Measurements from ENCODE around the gene ZBTB42. TPM values are rescaled to one million over a fixed set of nuclear protein-coding genes. Genes with fewer than 3 reads are reported as not detected.
A peak's percentile ranks its signal among the peaks of the same experiment; 100 is the strongest.

The ZBTB42 gene
- total and polyA plus RNA-seq, 2 of the 13 experiments (the other 11 are each of a cell fraction or from before 2014, with no cell fraction given) = 2.8 to 4.2 TPM

- TF ChIP-seq ZBTB38 (CRISPR knock-in tag; IDR thresholded peaks at IDR 0.05) = peak; percentile 78; the same call in 1 of the 2 replicates
- TF ChIP-seq, protein P1, sequence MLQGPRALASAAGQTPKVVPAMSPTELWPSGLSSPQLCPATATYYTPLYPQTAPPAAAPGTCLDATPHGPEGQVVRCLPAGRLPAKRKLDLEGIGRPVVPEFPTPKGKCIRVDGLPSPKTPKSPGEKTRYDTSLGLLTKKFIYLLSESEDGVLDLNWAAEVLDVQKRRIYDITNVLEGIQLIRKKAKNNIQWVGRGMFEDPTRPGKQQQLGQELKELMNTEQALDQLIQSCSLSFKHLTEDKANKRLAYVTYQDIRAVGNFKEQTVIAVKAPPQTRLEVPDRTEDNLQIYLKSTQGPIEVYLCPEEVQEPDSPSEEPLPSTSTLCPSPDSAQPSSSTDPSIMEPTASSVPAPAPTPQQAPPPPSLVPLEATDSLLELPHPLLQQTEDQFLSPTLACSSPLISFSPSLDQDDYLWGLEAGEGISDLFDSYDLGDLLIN (CRISPR knock-in tag; IDR thresholded peaks at IDR 0.05; ENCODE audit: borderline replicate concordance) = no peak
- no peak; the same call in 1 of the 2 replicates for TF ChIP-seq RELA (CRISPR knock-in tag; IDR thresholded peaks at IDR 0.05)
- no peak for TF ChIP-seq IKZF1 (IDR thresholded peaks at IDR 0.05)
- no peak for TF ChIP-seq ZNF879 (CRISPR knock-in tag; IDR thresholded peaks at IDR 0.05)
- no peak for TF ChIP-seq SRSF9 (IDR thresholded peaks at IDR 0.05; ENCODE audit: borderline replicate concordance, insufficient read depth, low read depth, low read length, poor library complexity, severe bottlenecking)
- peak; percentile 56 for TF ChIP-seq SRY (CRISPR knock-in tag; IDR thresholded peaks at IDR 0.05)
- peak; percentile 92 for TF ChIP-seq ZFX (CRISPR knock-in tag; IDR thresholded peaks at IDR 0.05; ENCODE audit: low read depth)
- TF ChIP-seq ZNF570 (CRISPR knock-in tag; IDR thresholded peaks at IDR 0.05; ENCODE audit: borderline replicate concordance) = no peak
- peak; percentile 78 for TF ChIP-seq BORCS8-MEF2B (CRISPR knock-in tag; IDR thresholded peaks at IDR 0.05)
- TF ChIP-seq PAF1 (CRISPR knock-in tag; IDR thresholded peaks at IDR 0.05) = no peak
- no peak for TF ChIP-seq SMAD3 (CRISPR knock-in tag; IDR thresholded peaks at IDR 0.05)
- TF ChIP-seq THAP11 (CRISPR knock-in tag; IDR thresholded peaks at IDR 0.05) = no peak
- no peak for TF ChIP-seq ZNF7 (CRISPR knock-in tag; IDR thresholded peaks at IDR 0.05)
- TF ChIP-seq, protein P2, sequence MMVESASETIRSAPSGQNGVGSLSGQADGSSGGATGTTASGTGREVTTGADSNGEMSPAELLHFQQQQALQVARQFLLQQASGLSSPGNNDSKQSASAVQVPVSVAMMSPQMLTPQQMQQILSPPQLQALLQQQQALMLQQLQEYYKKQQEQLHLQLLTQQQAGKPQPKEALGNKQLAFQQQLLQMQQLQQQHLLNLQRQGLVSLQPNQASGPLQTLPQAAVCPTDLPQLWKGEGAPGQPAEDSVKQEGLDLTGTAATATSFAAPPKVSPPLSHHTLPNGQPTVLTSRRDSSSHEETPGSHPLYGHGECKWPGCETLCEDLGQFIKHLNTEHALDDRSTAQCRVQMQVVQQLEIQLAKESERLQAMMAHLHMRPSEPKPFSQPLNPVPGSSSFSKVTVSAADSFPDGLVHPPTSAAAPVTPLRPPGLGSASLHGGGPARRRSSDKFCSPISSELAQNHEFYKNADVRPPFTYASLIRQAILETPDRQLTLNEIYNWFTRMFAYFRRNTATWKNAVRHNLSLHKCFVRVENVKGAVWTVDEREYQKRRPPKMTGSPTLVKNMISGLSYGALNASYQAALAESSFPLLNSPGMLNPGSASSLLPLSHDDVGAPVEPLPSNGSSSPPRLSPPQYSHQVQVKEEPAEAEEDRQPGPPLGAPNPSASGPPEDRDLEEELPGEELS (CRISPR knock-in tag; IDR thresholded peaks at IDR 0.05) = no peak
- no peak for TF ChIP-seq HOXA9 (CRISPR knock-in tag; IDR thresholded peaks at IDR 0.05; ENCODE audit: borderline replicate concordance)
- TF ChIP-seq, protein P3, sequence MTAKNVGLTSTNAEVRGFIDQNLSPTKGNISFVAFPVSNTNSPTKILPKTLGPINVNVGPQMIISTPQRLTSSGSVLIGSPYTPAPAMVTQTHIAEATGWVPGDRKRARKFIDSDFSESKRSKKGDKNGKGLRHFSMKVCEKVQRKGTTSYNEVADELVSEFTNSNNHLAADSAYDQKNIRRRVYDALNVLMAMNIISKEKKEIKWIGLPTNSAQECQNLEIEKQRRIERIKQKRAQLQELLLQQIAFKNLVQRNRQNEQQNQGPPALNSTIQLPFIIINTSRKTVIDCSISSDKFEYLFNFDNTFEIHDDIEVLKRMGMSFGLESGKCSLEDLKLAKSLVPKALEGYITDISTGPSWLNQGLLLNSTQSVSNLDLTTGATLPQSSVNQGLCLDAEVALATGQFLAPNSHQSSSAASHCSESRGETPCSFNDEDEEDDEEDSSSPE (CRISPR knock-in tag; IDR thresholded peaks at IDR 0.05) = peak; percentile 18
- peak in 1 of 2 experiments; percentile 50; a peak in 1 of 4 replicates for TF ChIP-seq REST (IDR thresholded peaks at IDR 0.05; ENCODE audit: borderline replicate concordance in 1 of 2, low read depth in 1 of 2, low read length in 2 of 2)
- TF ChIP-seq FOXM1 (CRISPR knock-in tag; IDR thresholded peaks at IDR 0.05) = no peak
- TF ChIP-seq MLLT10 (CRISPR knock-in tag; IDR thresholded peaks at IDR 0.05) = no peak
Measured at GRCh38 chr14:104768437-104769323, 32.2 kb upstream of the ZBTB42 start (continued).

Data from HepG2 (cell line).